ENCODE results near the gene CLDN24. TPM values are rescaled to one million over a fixed set of nuclear protein-coding genes. Genes with fewer than 3 reads are reported as not detected.

Gene CLDN24
- total RNA-seq, result not detected in 2 replicates
- not detected for polyA plus RNA-seq (2012)

DNA sequence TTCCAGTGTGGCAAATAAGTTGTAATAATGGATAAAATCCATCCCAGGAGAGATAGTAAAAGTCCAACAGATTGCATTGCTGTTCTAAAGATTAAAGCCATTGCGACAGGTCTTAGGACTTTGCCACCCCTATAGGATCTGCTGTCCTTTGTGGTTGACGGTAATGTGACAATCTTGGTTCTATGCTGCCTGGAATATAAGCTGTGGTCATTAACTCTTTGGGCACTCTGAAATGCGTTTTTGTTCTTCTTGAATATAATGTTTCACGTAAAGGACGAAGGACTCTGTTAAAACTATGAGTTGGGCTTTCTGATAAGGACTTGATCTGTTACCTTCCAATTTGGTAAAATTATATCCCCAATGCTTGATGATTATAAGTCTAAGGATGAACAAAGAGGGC lies at the start of gene CLDN24:
Gene CLDN24 (minus strand): TSS at position 101 of the 400 bp plus-strand sequence. CDS start 0 bp downstream, at position 101.
- DNase-seq (ENCODE audit: low read depth), result no peak

DNA sequence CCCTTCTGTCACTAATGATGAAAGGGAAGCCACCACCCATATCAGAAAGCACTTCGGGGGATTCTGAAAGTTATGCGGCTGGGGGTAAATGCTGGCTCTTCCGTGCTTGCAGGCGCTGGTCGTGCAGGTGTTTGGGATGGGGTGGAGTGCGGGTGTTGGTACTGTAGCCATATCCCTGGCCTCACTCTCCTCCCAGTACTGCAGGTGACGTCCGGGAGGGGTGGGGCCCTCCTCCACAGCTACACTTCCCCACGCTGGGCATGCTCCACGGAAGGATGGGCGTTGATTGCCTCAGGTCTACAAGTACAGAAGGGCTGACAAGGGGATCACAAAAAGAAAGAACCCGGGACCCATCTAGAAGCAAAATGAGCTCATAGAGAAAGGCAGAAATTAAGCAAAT lies 48.6 kb upstream of the CLDN24 start:
- no peak for DNase-seq (ENCODE audit: low read depth)

DNA sequence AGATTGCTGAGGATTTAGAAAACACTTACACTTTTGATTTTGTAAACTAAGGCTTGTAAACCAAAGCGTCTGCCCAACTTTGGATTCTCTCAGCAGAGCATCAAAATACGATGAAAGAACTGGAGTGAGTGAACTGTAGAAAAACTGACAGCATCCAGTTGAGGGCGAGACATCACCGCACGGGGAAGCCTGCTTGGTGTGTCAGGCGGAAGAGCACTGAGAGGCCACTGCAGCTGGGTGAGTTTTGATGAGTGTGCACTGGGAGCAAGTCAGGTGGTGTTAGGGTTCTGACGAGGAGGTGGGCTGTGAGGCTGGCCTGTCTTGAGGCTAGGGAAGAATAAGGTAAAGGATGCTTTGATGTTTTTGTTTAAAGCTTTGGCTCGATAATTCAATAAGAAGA lies 46.8 kb upstream of the CLDN24 start:
- DNase-seq (ENCODE audit: low read depth), result no peak

DNA sequence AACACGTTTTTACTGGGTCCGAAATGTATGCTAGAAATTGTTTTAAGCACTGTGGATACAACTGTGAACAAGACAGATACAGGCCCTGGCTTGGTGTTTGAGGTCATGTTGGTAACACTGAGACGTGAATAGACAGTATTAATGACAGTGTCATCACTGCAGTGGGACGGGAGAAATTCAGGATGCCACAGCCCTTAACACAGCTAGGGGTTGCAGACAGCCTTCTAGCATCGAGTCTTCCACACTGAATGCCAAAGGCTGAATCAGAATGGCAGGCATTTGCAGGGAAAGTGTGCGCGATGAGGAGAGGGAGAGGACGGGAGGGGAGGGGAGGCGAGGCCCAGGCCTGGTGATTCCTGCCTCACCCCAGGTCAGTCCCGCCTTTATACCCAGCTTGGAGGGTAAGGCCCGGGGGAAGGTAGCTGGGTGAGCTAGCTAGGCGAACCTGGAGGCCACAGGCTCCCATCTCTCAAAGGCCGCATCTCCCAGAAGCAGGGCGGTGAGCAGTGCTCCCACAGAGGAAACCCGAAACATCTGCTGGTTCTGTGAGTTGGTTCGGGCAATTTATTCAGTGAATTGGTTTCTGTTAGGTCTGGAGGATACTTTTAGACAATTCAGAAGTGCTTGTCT lies 44.1 kb upstream of the CLDN24 start:
- DNase-seq (ENCODE audit: low read depth), result no peak

DNA sequence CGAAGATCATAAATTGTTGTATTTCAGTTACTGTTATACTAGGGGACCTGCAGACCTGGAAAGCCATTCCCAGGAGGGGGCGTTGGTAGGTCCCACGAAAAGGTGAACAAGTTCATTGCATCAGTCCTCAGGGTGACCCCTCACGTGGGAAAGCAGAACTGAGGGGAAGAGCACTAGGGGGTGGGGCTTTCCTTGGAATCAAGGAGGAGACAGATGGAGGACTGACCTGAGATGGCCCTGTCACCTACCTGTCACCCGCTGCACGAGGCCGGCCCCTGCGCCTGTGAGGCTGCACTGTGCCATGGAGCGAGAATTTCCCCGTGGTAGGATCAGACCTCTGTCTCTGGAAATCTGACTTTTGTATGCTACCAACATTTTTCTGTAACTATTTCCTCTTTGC lies 41.8 kb upstream of the CLDN24 start:
- DNase-seq (ENCODE audit: low read depth), result no peak

DNA sequence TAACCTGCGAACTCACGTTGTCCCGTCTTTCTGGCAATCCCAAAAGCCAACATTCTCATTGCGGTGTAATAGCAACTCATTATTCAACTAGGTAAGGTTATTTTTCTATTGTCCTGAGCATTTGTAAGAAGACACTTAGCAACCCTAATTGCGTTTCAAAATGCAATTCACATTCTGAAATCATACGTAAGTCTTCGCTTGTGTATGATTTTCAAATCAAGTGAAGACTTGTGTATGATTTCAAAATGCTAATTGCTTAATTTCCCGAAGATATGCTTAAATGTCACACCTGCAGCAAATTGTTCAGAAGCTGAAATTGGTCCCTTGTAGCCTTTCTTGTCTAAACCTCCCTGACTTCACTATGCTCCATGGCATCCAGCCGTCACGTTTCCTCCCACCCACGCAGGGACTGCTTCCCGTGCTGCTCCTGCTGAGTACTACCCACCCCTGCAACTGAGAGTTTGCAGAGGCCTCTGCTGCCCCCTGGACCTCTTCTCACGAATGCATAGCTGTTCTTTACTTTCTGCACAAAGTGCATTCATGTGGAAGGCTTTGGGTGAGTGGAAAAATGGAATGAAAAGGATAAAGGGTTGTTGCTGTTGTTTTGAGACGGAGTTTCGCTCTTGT lies 40.8 kb upstream of the CLDN24 start:
- DNase-seq (ENCODE audit: low read depth), result no peak

DNA sequence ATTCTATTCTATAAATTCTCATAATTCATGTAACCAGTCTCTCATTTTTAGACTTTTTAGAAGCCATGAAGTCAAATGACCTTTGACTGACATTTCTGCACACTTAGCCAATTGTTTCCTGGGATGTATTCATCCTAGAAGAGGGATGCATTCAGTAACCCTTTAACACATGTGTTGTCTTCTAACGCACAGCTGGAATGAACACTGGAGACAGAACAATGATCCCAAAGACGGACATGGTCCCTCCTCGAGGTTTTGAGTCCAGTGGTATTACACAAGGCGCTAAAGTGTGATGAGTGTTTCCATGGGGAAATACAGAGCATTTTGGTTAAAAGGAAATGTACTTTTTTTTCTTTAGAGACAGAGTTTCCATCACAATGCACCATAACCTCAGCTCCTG lies 39.8 kb upstream of the CLDN24 start:
- DNase-seq (ENCODE audit: low read depth), result no peak

DNA sequence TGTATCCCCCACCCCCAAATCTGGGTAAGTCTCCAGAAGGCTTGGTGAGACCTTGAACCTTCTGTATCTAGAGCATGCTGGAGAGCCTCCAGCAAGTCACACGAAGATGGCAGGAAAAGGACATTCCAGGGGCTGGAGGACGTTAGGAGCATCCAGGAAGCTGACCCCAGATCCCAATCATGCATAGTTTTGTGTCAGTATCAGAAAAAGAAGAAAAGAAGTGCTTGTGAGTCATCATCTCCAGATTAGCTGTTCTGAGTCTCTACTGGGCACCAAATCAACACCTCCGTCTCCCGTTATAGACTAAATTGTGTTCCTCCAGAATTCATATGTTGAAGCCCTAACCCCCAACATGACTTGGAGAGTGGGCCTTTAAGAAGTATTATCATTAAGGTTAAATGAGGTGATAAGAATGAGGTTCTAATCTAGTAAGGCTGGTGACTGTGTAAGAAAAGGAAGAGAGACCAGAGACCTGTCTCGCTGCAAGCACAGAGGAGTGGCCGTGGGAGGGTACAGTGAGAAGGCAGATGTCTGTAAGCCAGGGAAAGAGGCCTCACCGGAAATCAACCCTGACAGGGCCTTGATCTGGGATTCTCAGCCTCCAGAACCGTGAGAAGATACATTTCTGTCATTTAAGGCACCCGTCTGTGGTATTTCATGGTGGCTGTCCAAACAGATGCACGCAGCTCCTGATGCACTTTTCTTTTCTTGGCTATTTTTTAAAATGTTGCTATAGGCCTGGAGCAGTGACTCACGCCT lies 38.1 kb upstream of the CLDN24 start:
- no peak for DNase-seq (ENCODE audit: low read depth)

DNA sequence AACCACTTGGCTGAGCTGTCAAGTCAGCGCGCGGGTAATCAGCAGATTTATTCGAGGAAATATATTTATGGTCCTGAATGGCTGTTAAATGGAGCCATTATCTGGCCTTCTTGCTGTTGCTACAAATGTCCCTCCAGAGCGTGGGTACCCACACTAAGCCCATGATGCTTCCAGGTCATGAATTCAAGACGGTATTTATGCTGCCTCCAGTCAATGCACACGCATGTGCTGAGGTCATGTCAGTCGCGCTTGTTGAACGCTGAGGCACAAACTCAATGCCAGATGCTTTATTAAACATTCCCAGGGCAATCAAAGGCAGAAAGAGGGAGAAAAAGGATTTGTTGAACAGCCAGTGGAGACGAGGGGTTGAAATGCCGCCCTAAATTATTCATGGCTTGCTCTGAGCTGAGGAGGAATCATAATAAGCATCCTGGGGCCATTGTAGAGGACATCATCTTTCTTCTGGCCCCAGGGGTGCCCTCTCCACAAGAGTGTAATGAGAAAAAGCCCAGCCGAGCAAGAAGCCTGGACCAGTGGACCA lies 36.1 kb upstream of the CLDN24 start:
- DNase-seq (ENCODE audit: low read depth), result no peak

DNA sequence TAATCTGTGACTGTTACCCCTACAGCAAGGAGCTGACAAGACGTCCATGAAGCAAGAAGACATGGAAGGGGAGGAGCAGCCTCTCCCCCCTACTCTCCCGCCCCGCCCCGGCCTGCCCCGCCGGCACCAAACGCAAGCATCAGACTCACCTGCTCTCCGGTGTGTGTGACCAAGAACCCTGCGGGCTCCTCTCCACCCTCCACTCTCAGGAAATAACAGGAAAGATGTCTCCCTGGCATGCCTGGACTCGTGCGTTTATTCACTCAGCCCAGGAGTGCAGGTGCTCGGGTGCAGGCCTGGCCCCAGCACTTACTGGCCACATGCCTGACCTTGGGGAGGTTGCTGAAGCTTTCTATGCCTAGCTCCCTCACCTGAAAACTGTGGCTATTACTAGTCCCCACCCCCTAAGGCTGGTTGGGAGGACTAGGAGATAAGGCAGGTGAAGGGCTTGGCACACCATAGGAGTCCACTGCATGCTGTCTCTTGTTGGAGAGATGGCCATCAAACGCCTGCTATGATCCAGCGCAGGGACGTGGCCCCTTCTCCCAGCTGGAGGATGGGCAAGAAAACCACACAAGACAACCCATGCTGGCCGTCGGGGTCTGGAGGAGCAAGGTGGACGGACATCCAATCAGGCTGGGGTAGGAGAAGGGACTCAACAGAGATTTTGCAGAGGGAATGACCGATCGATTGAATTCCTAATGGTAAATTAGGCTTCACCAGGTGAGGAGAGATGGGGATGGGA lies 34.9 kb upstream of the CLDN24 start:
- no peak for DNase-seq (ENCODE audit: low read depth)

DNA sequence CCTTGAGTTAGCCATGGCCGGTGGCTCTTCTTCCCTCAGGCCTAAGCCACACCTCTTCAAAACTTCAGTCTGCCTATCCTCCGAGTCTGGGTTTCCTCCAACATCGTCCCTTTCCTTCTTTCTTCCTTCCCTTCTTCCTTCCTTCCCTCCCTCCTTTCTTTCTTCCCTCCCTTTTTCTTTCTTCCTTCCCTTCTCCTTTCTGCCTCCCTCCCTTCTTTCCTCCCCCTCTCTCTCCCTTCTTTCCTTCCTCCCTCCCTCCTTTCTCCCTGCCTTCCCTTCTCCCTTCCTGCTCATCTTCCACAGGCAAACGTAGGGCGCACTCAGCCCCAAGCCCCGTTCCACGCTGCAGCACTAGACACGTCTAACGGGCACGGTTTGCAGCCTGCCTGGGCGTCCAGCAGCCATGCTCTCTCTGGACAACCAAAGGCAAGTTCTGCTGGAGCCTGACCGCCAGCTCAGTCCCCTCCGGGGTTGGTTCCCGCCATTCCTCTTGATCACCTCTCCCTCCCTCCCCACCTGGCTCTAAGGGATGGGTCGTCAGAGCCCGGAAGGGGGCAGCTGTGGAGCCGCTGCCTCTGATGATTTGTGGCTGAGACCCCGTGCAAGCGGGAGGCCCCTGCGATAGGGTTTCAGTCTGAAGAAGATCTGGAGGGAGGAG lies 34.1 kb upstream of the CLDN24 start:
- DNase-seq (ENCODE audit: low read depth), result no peak

DNA sequence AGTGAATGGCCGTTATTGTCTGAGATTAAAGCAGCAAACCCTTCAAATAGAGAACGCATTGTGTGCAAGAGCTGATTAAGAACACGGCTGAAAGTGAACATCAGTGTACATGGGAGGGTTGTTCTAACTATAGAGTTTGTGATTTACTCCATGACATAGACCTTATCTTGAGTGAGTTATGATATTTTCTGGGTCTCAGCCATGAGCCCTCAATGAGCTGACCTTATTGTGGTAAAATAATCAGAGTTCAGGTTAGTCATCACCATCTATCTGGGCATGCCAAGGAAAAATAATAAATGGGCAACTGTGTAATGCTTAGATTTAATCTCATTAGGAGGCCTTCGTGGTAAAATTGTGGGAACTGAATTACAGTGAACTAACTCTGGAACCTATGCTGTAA lies 33.2 kb upstream of the CLDN24 start:
- no peak for DNase-seq (ENCODE audit: low read depth)

DNA sequence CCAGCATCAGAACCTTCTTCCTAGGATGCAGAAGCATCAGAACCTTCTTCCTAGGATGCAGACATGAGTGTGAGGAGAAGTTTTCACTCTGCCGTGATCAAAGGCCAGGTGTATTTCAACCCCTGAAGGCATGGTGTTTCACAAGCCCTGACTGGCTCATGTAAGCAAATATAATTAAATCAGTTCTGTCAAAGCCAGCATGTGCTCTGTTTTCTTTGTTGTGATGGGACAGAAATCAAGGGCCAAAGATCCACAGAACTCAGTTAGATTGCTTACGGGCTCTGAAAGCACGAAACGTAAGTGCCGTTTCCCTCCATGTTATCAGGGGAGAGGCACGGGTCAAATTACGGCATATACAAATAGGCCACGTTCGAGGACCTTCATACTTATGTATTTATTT lies 32.0 kb upstream of the CLDN24 start:
- no peak for DNase-seq (ENCODE audit: low read depth)

DNA sequence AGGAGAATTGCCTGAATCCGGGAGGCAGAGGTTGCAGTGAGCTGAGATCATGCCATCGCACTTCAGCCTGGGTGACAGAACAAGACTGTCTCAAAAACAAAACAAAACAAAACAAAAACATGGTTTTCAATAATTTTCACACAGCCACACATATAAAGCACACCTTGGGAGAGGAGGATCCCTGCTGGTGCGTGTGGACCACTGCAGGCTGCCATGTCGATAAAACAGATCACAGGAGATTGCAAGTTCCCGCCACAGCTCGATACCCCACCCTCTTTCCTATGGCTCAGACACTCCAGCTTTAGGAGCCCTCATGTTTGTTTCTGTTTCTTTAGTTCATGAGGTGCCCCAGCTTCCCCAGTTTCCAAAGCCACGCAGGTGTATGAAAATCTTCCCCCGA lies 31.3 kb upstream of the CLDN24 start:
- DNase-seq (ENCODE audit: low read depth), result no peak

DNA sequence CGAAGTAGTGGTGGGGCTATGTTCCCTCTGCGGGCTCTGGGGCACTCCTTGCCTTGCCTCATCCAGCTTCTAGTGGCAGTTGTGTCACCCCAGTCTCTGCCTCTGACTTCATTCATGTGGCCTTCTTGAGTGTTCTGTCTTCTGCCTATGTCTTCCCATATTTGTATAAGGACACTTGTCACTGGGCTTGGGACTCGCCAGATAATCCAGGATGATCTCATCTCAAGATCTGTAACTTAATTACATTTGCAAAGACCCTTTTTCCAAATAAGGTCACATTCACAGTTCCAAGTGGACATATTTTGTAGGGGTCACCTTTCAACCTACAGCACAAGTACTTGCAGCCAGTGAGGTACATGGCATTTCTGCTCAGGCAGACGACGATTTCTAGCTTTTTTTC lies 30.3 kb upstream of the CLDN24 start:
- DNase-seq (ENCODE audit: low read depth), result no peak

DNA sequence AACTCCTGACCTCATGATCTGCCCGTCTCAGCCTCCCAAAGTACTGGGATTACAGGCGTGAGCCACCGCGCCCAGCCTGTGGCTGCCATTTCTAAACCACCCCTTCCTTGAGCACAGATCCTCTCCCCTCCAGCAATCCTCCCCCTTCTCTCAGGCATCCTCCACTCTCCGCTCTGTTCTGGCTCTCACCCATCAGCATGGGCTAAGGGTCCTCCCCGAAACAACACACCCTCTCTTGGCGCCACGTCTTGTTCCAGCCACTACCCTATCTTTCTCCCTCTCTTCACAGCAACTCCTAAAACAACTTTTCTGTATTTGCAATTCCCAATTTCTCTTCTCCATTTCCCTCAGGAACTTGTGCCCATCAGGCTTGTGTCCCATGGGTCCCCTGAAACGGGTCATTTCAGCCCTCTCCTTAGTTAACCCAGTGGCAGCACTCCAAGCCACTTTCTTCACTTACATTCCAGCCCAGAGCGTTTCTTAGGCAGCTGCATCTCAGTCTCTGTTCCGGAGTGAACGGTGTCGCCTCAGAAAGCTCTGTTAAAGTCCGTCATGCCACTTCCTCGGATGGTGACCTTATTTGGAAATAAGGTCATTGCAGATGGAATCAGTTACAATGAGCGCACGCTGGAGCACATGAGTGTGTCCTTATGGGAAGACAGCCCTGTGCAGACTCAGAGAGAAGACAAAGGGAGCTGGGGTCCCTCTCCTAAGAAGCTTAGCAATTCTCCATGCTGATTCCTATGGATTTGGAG lies 28.3 kb upstream of the CLDN24 start:
- no peak for DNase-seq (ENCODE audit: low read depth)

DNA sequence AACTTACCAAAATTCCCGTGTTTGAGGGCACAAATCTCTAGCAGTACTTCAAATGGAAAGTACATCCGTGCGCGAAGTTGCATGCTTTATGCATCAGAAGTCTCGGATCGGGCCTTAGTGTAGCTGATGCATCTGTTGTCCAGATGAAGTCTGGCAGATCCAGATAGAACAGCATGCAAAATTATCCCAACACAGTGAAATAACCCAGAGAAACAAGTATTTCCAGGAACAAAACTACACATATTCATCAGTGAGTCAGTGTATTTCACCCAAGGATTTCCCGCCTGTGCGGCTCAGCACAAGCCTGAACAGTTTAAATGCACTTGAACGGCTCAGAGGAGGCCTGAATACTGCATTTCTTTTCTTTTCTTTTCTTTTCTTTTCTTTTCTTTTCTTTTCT lies 27.4 kb upstream of the CLDN24 start:
- DNase-seq (ENCODE audit: low read depth), result no peak

DNA sequence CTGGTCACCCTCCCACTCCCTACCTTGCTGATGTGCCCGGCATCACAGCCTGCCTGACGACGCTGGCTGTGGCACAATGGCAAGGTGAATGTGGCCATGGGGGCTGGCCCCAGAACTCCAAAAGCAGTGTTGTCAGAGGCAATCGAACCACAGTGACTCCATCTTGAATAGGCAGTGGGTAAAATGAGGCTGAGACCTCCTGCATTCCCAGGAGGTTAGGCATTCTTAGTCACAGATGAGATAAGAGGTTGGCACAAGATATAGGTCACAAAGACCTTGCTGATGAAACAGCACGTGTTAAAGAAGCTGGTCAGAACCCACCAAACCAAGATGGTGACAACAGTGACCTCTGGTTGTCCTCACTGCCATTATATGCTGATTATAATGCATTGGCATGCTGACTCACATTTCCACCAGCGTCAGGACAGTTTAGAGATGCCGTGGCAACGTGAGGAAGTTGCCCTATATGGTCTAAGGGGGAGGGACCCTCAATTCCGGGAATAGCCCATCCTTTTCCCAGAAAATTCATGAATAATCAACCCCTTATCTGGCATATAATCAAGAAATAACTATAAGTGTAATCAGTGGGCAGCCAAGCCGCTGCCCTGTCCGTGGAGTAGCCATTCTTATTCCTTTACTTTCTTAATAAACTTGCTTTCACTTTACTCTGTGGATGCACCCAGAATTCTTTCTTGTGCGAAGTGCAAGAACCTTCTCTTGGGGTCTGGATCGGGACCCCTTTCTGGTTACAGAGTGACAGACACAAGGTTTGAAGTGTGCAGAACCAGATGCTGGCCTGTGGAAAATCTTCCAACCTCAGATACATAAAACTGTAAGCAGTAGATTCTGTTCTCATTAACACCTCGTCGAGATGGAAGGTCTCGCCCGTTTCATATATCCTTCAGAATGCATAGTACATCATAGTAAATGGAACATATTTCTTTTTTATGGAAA lies 26.8 kb upstream of the CLDN24 start:
- DNase-seq (ENCODE audit: low read depth), result peak; percentile 61

DNA sequence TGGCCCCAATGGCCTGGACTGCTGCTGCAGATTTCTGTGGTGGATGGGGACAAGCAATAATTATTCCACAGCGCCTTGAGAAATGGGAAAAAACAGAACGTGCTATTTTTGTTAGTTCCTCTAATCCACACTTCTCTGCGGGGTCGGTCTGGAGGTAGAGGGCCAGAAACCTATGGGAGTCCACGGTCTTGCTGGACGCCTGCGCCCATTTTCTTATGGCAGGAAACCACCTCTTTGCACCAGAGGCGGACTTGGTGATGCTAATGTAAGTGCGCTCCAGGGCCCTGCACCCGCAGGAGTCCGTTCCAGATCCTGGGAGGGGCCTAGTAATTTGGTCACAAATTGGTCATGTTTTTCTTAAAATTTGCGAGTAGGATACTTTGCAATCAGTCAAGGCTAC lies 25.9 kb upstream of the CLDN24 start:
- DNase-seq (ENCODE audit: low read depth), result no peak
